Measurements from ENCODE around the gene PNPLA3. TPM values are rescaled to one million over a fixed set of nuclear protein-coding genes. Genes with fewer than 3 reads are reported as not detected.
"Not testable (repeated sequence)": the region's sequence is repeated elsewhere in the genome, so short reads cannot be mapped to it uniquely, and the experiment has no call there.

PNPLA3 gene
- total and polyA plus RNA-seq, 4 experiments from 2014 or later, result not detected

GRCh38 chr22:43901976-43902643, 21.5 kb upstream of the PNPLA3 start:
- Histone ChIP-seq H3K27ac (ENCODE audit: low read depth, low read length) (no peak overlapping the region), H3K4me1 (ENCODE audit: insufficient read depth, low read length) (no peaks in the 10 kb centered on the region), H3K27me3 (ENCODE audit: insufficient read depth, low read length) (no peaks in the 10 kb centered on the region), H3K4me3 (ENCODE audit: low read length in 2 of 2) (no peak overlapping the region), H3K36me3 (ENCODE audit: insufficient read depth, low read length) (no peaks in the 10 kb centered on the region), H3K9me3 (ENCODE audit: control insufficient read depth in 1 of 2, low read length in 2 of 2) (no peaks in the 10 kb centered on the region)
- Mint-ChIP-seq H3K9me3 (no peaks in the 10 kb centered on the region), H3K27me3 (peaks cover 10 to 19% of the 10 kb centered on the region in 2 donors), H3K36me3 (no peaks in the 10 kb centered on the region), H3K4me3 (no peak overlapping the region), H3K27ac (no peak overlapping the region), H3K4me1 (no peaks in the 10 kb centered on the region)
- CTCF ChIA-PET (ENCODE audit: partially characterized antibody), result interaction anchor here (0.7 kb wide), 1 partner anchor 19 kb away, joined by 3 read pairs; no protein-coding TSS in a partner anchor
- no peak for DNase-seq
- POLR2A ChIA-PET (ENCODE audit: partially characterized antibody), result no interaction called here
- intact Hi-C loops (cut with micrococcal nuclease), result no loop called here

- H3K9me3 ChIP-seq (ENCODE audit: control insufficient read depth in 1 of 2, low read length in 2 of 2); H3K27ac ChIP-seq (ENCODE audit: low read depth, low read length); POLR2A ChIA-PET (ENCODE audit: partially characterized antibody); H3K4me3 ChIP-seq (ENCODE audit: low read length in 2 of 2); H3K4me3 Mint-ChIP-seq; H3K4me1 ChIP-seq (ENCODE audit: insufficient read depth, low read length); DNase-seq; CTCF ChIA-PET (ENCODE audit: partially characterized antibody); H3K27ac Mint-ChIP-seq; H3K36me3 ChIP-seq (ENCODE audit: insufficient read depth, low read length); intact Hi-C loops (cut with micrococcal nuclease); H3K27me3 ChIP-seq (ENCODE audit: insufficient read depth, low read length); H3K9me3 Mint-ChIP-seq; H3K36me3 Mint-ChIP-seq; H3K4me1 Mint-ChIP-seq: not testable (repeated sequence)
- peaks cover 10 to 18% of the 10 kb centered on the region in 2 donors for H3K27me3 Mint-ChIP-seq
Measured at GRCh38 chr22:43903033-43903432, 20.6 kb upstream of the PNPLA3 start.

DNA sequence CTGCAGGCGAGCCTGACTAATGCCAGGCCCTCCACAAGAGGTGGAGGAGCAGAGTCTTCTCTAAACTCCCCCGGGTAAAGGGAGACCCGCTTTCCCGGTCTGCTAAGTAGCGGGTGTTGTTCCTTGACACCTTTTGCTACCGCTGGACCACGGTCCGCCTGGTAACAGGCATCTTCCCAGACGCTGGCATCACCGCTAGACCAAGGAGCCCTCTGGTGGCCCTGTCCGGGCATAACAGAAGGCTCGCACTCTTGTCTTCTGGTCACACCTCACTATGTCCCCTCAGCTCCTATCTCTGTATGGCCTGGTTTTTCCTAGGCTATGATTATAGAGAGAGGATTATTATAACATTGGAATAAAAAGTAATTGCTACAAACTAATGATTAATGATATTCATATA, 19.2 kb upstream of the PNPLA3 start:
- H3K4me1 ChIP-seq (ENCODE audit: insufficient read depth, low read length); H3K4me1 Mint-ChIP-seq; CTCF ChIA-PET (ENCODE audit: partially characterized antibody); H3K9me3 Mint-ChIP-seq; POLR2A ChIA-PET (ENCODE audit: partially characterized antibody); H3K36me3 ChIP-seq (ENCODE audit: insufficient read depth, low read length); H3K9me3 ChIP-seq (ENCODE audit: control insufficient read depth in 1 of 2, low read length in 2 of 2); H3K4me3 Mint-ChIP-seq; H3K27ac ChIP-seq (ENCODE audit: low read depth, low read length); H3K27ac Mint-ChIP-seq; H3K4me3 ChIP-seq (ENCODE audit: low read length in 2 of 2); H3K27me3 ChIP-seq (ENCODE audit: insufficient read depth, low read length); H3K36me3 Mint-ChIP-seq; intact Hi-C loops (cut with micrococcal nuclease): not testable (repeated sequence)
- DNase-seq, result peak in 3 of 5 donors; percentile 9 to 48 (median 24)
- H3K27me3 Mint-ChIP-seq, result peaks cover 10 to 19% of the 10 kb centered on the region in 2 donors

- Histone ChIP-seq H3K27ac (ENCODE audit: low read depth, low read length) (no peak overlapping the region), H3K36me3 (ENCODE audit: insufficient read depth, low read length) (no peaks in the 10 kb centered on the region), H3K4me1 (ENCODE audit: insufficient read depth, low read length) (no peaks in the 10 kb centered on the region), H3K9me3 (ENCODE audit: control insufficient read depth in 1 of 2, low read length in 2 of 2) (no peaks in the 10 kb centered on the region), H3K4me3 (ENCODE audit: low read length in 2 of 2) (no peak overlapping the region), H3K27me3 (ENCODE audit: insufficient read depth, low read length) (no peaks in the 10 kb centered on the region)
- Mint-ChIP-seq H3K36me3 (no peaks in the 10 kb centered on the region), H3K27ac (no peak overlapping the region), H3K27me3 (peaks cover 18 to 20% of the 10 kb centered on the region in 2 donors), H3K9me3 (no peaks in the 10 kb centered on the region), H3K4me1 (no peaks in the 10 kb centered on the region), H3K4me3 (no peak overlapping the region)
- POLR2A ChIA-PET (ENCODE audit: partially characterized antibody), result no interaction called here
- intact Hi-C loops (cut with micrococcal nuclease), result no loop called here
- CTCF ChIA-PET (ENCODE audit: partially characterized antibody), result interaction anchor here (1.2 kb wide), 1 partner anchor 21 kb away, joined by 3 read pairs; no protein-coding TSS in a partner anchor
- DNase-seq, result no peak
Measured at GRCh38 chr22:43905681-43906080, 17.9 kb upstream of the PNPLA3 start.

DNA sequence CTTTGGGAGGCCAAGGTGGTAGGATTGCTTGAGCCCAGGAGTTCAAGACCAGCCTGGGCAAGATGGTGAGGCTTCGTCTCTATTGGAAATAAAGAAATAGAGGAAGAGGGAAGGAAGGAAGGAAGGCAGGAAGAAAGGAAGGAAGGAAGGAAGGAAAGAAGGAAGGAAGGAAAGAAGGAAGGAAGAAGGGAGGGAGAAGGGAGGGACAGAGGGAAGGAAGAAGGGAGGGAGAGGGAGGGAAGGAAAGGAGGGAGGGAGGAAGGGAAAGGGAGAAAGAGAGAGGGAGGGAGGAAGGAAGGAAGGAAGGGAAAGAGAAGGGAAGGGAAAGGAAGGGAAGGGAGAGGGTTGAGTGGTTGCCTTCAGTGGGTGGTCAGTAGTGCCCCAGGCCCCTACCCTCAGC, 13.9 kb upstream of the PNPLA3 start:
- no peak for DNase-seq
- no peak overlapping the region for H3K4me3 ChIP-seq (ENCODE audit: low read length in 2 of 2)
- Mint-ChIP-seq H3K36me3 (no peaks in the 10 kb centered on the region), H3K27ac (no peak overlapping the region), H3K4me3 (no peak overlapping the region), H3K4me1 (no peaks in the 10 kb centered on the region), H3K9me3 (no peaks in the 10 kb centered on the region), H3K27me3 (peaks cover 15 to 17% of the 10 kb centered on the region in 2 donors)
- no peak overlapping the region for H3K27ac ChIP-seq (ENCODE audit: low read depth, low read length)
- no peaks in the 10 kb centered on the region for H3K4me1 ChIP-seq (ENCODE audit: insufficient read depth, low read length)
- no peaks in the 10 kb centered on the region for H3K27me3 ChIP-seq (ENCODE audit: insufficient read depth, low read length)
- intact Hi-C loops (cut with micrococcal nuclease), result no loop called here
- no peaks in the 10 kb centered on the region for H3K36me3 ChIP-seq (ENCODE audit: insufficient read depth, low read length)
- no peaks in the 10 kb centered on the region for H3K9me3 ChIP-seq (ENCODE audit: control insufficient read depth in 1 of 2, low read length in 2 of 2)
- ChIA-PET POLR2A (ENCODE audit: partially characterized antibody) (no interaction called here), CTCF (ENCODE audit: partially characterized antibody) (no interaction called here)

- CTCF ChIA-PET (ENCODE audit: partially characterized antibody), result no interaction called here
Measured at GRCh38 chr22:43910178-43910695, 13.4 kb upstream of the PNPLA3 start.

DNA sequence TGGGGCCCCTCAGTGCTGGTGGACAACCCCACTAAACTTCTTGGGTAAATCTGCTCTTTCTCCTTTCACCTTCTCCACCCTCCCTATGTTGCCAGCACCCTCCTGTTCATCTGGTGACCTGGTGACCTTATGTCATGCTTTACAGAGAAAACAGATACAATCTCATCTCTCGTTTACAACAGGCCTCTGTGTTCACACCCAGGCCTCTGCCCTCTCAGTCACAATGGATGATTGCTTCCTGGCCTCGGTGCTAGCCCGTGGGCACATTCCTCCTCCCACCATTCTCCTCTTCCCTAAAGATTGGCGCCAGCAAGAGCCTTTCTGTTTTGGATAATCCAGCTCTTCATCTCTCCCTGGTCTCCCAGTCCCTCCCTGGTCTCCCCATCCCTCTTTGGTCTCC, 12.3 kb upstream of the PNPLA3 start:
- Mint-ChIP-seq H3K27ac (no peak overlapping the region), H3K4me1 (no peaks in the 10 kb centered on the region), H3K27me3 (peaks cover 15 to 17% of the 10 kb centered on the region in 2 donors), H3K36me3 (no peaks in the 10 kb centered on the region), H3K4me3 (no peak overlapping the region), H3K9me3 (peaks cover 0 to 2% (median 0%) of the 10 kb centered on the region in 8 donors)
- H3K4me1 ChIP-seq (ENCODE audit: insufficient read depth, low read length), result no peaks in the 10 kb centered on the region
- CTCF ChIA-PET (ENCODE audit: partially characterized antibody), result no interaction called here
- POLR2A ChIA-PET (ENCODE audit: partially characterized antibody), result no interaction called here
- H3K9me3 ChIP-seq (ENCODE audit: control insufficient read depth in 1 of 2, low read length in 2 of 2), result no peaks in the 10 kb centered on the region
- H3K27ac ChIP-seq (ENCODE audit: low read depth, low read length), result no peak overlapping the region
- no peak overlapping the region for H3K4me3 ChIP-seq (ENCODE audit: low read length in 2 of 2)
- DNase-seq, result no peak
- intact Hi-C loops (cut with micrococcal nuclease), result no loop called here
- no peaks in the 10 kb centered on the region for H3K36me3 ChIP-seq (ENCODE audit: insufficient read depth, low read length)
- H3K27me3 ChIP-seq (ENCODE audit: insufficient read depth, low read length), result no peaks in the 10 kb centered on the region

More at GRCh38 chr22:43910178-43910695, 13.4 kb upstream of the PNPLA3 start:
- no peaks in the 10 kb centered on the region for H3K4me1 ChIP-seq (ENCODE audit: insufficient read depth, low read length)
- no peaks in the 10 kb centered on the region for H3K27me3 ChIP-seq (ENCODE audit: insufficient read depth, low read length)
- H3K36me3 ChIP-seq (ENCODE audit: insufficient read depth, low read length), result no peaks in the 10 kb centered on the region
- H3K4me1 Mint-ChIP-seq, result no peaks in the 10 kb centered on the region
- no peak overlapping the region for H3K27ac Mint-ChIP-seq
- no peak overlapping the region for H3K4me3 ChIP-seq (ENCODE audit: low read length in 2 of 2)
- DNase-seq, result no peak
- POLR2A ChIA-PET (ENCODE audit: partially characterized antibody), result no interaction called here
- no peak overlapping the region for H3K4me3 Mint-ChIP-seq
- no peaks in the 10 kb centered on the region for H3K9me3 Mint-ChIP-seq
- no peaks in the 10 kb centered on the region for H3K9me3 ChIP-seq (ENCODE audit: control insufficient read depth in 1 of 2, low read length in 2 of 2)
- peaks cover 15 to 17% of the 10 kb centered on the region in 2 donors for H3K27me3 Mint-ChIP-seq
- no peak overlapping the region for H3K27ac ChIP-seq (ENCODE audit: low read depth, low read length)
- H3K36me3 Mint-ChIP-seq, result no peaks in the 10 kb centered on the region
- intact Hi-C loops (cut with micrococcal nuclease), result no loop called here

Data from CD4-positive, alpha-beta memory T cell (primary cell).